GM12878 (cell line): ENCODE data around the gene TUBA4B. TPM values are rescaled to one million over a fixed set of nuclear protein-coding genes. Genes with fewer than 3 reads are reported as not detected.
"Not testable (repeated sequence)": the region's sequence is repeated elsewhere in the genome, so short reads cannot be mapped to it uniquely, and the experiment has no call there.

ENCODE experiments used
- ATAC-seq: fragments of 200-7000 bp; cut with Tn5 transposase; 3 replicates; pipeline ENCODE4 v1.9.1; 2020; ENCODE audit warnings: mild to moderate bottlenecking, moderate library complexity
- BruUV-seq: library from RNA; stranded (reverse); fragments of 400-500 nt; replicated peaks from 2 replicates; lab custom pipeline; 2021; lab: Mats Ljungman, UMichigan
- CTCF ChIA-PET: fragments of 300-600 bp; sonication (Branson Sonifier 250); formaldehyde crosslinking; extraction: SDS; loops from one replicate; lab custom pipeline; 2021; ENCODE audit warnings: inconsistent platforms; lab: Yijun Ruan, JAX
- POLR2A ChIA-PET: fragments of 350-600 bp; formaldehyde crosslinking; extraction: SDS; loops from one replicate; lab custom pipeline; 2021; ENCODE audit warnings: inconsistent platforms; lab: Charles Lee
- RAD21 ChIA-PET: fragments of 300-600 bp; sonication (Branson Sonifier 250); formaldehyde crosslinking; loops from one replicate; lab custom pipeline; 2023; ENCODE audit warnings: antibody characterized with exemption; ENCODE audit not compliant: unreplicated experiment; lab: Charles Lee
- SMC1A ChIA-PET: fragments of 300-600 bp; sonication (Branson Sonifier 250); formaldehyde crosslinking; loops from one replicate; lab custom pipeline; 2023; ENCODE audit not compliant: unreplicated experiment, uncharacterized antibody; lab: Charles Lee
- DNase-seq: peaks from one replicate; pipeline ENCODE4 v3.0.0-alpha.2; 2011; ENCODE audit warnings: low read depth, low spot score
- FAIRE-seq: peaks from 3 replicates; lab custom pipeline; 2011; peaks lifted over from hg19 to GRCh38; lab: Jason Lieb, UNC
- H2AFZ ChIP-seq: 2 replicates; pipeline ENCODE4 v1.6.0; 2011; ENCODE audit warnings: low read depth, low read length, control low read depth; ENCODE audit not compliant: control insufficient read depth
- H3K27ac ChIP-seq: 2 replicates; pipeline ENCODE4 v1.5.1; 2011; ENCODE audit warnings: control low read depth; ENCODE audit not compliant: control insufficient read depth, insufficient read depth
- H3K27me3 ChIP-seq, 2 experiments: replicated peaks in 1 of 2; 2 replicates each; pipeline versions ENCODE4 v1.6.0 to v1.6.1; 2011; ENCODE audit warnings: low read length in 1 of 2; ENCODE audit not compliant: control insufficient read depth in 2 of 2, insufficient read depth in 2 of 2
- H3K36me3 ChIP-seq, 2 experiments: 2 replicates each; pipeline ENCODE4 v1.5.1; 2011; ENCODE audit warnings: low read length in 1 of 2; ENCODE audit not compliant: control insufficient read depth in 2 of 2, insufficient read depth in 2 of 2
- H3K4me1 ChIP-seq: 2 replicates; pipeline ENCODE4 v1.6.1; 2011; ENCODE audit warnings: mild to moderate bottlenecking, low read length, moderate library complexity, mixed read lengths; ENCODE audit not compliant: control insufficient read depth, insufficient read depth
- H3K4me2 ChIP-seq: 2 replicates; pipeline ENCODE4 v1.6.0; 2011; ENCODE audit warnings: control low read depth; ENCODE audit not compliant: control insufficient read depth, insufficient read depth
- H3K4me3 ChIP-seq: fragments of 200-600 bp; sonication (generic); 2 replicates; pipeline ENCODE4 v1.5.1; 2016
- H3K79me2 ChIP-seq: 2 replicates; pipeline ENCODE4 v1.6.0; 2011; ENCODE audit warnings: low read length; ENCODE audit not compliant: control insufficient read depth, insufficient read depth
- H3K9ac ChIP-seq: 2 replicates; pipeline ENCODE4 v1.8.0; 2011; ENCODE audit warnings: low read length, control low read depth, mixed read lengths; ENCODE audit not compliant: control insufficient read depth, insufficient read depth
- H3K9me3 ChIP-seq: replicated peaks from 3 replicates; pipeline ENCODE4 v1.5.1; 2011; ENCODE audit warnings: mild to moderate bottlenecking, low read length; ENCODE audit not compliant: control insufficient read depth, insufficient read depth
- H4K20me1 ChIP-seq: 2 replicates; pipeline ENCODE4 v1.6.0; 2011; ENCODE audit not compliant: control insufficient read depth, insufficient read depth
- CREB1 ChIP-seq: IDR thresholded peaks from 2 replicates; pipeline ENCODE4 v1.6.1; 2012; ENCODE audit warnings: low read depth, mild to moderate bottlenecking, inconsistent platforms
- ESRRA ChIP-seq: IDR thresholded peaks from 2 replicates; pipeline ENCODE4 v1.6.1; 2012; ENCODE audit warnings: mild to moderate bottlenecking, low read length, improper control_type of control experiment
- PML ChIP-seq: IDR thresholded peaks from 2 replicates; pipeline ENCODE4 v1.6.1; 2012; ENCODE audit warnings: low read length, inconsistent platforms
- SIX5 ChIP-seq: IDR thresholded peaks from 2 replicates; pipeline ENCODE4 v1.6.1; 2011; ENCODE audit warnings: mild to moderate bottlenecking, low read depth, low read length, moderate library complexity; ENCODE audit not compliant: severe bottlenecking
- SPI1 ChIP-seq: IDR thresholded peaks from 2 replicates; pipeline ENCODE4 v1.6.1; 2011; ENCODE audit warnings: low read depth, mild to moderate bottlenecking, low read length, moderate library complexity, borderline replicate concordance; ENCODE audit not compliant: insufficient read depth
- STAT1 ChIP-seq: fragments of 450-650 bp; conservative IDR thresholded peaks from 2 replicates; pipeline ENCODE4 v1.6.1; 2014; ENCODE audit warnings: antibody characterized with exemption, mild to moderate bottlenecking
- ZZZ3 ChIP-seq: IDR thresholded peaks from 2 replicates; pipeline ENCODE4 v1.6.1; 2011; ENCODE audit warnings: low read depth; ENCODE audit not compliant: control insufficient read depth, insufficient read length
- WGBS: methylation state at CpG from one replicate; pipeline ENCODE4 v1.1.6; 2016; ENCODE audit warnings: low lambda C conversion rate; ENCODE audit not compliant: insufficient replicate concordance, insufficient coverage; ENCODE audit errors: missing lambda C conversion rate; 5-methylcytosine and 5-hydroxymethylcytosine counted together
- in situ Hi-C: fragments of 300-500 bp; cut with MboI; formaldehyde crosslinking; loops from 9 replicates; pipeline ENCODE4 v1.14.3; 2018; ENCODE audit warnings: mixed read lengths
- intact Hi-C: fragments of 100-400 bp; cut with micrococcal nuclease; formaldehyde crosslinking; loops from one replicate; pipeline ENCODE4 v1.14.2; 2022; ENCODE audit not compliant: unreplicated experiment
- polyA plus RNA-seq, 11 experiments: library from polyadenylated mRNA; depleted of rRNA in 4 of 11; unstranded in 6 of 11; stranded (reverse) in 5 of 11; fragments of >200 nt; fragmentation: Nextera tagmentation in 4 of 11; fragmentation: Illumina TruSeq in 1 of 11; extraction: Ambion mirVana in 4 of 11; extraction: Trizol in 1 of 11; gene quantifications; 1 replicate in 1 of 11; 2 replicates in 10 of 11; pipeline versions ENCODE4 v1.2.1 to v1.2.3, GENCODE V29; 2011 to 2016; ENCODE audit warnings: inconsistent platforms in 2 of 11, missing spikeins in 2 of 11, low read depth in 1 of 11
- total RNA-seq, 4 experiments: library from RNA; depleted of rRNA in 3 of 4; stranded (reverse); fragments of >200 nt in 3 of 4; fragmentation: Illumina TruSeq in 1 of 4; extraction: Trizol in 1 of 4; gene quantifications; 2 replicates each; pipeline versions ENCODE4 v1.2.1 to v1.2.3, GENCODE V29; 2013 to 2021

Gene TUBA4B
- total and polyA plus RNA-seq, 10 of the 15 experiments (the other 5 are each of a cell fraction or from before 2014, with no cell fraction given), result 0.07 TPM; not detected in 9

- TF ChIP-seq PML (no peak), SPI1 (0 out of 2 replicates have a peak, but pooled peaks have one; percentile 5), SIX5 (no peak), STAT1 (no peak), ZZZ3 (no peak), ESRRA (peak; percentile 79), CREB1 (peak; percentile 37; the same call in 1 of the 2 replicates)
- TF ChIP-seq, all 136 proteins: peak for 9
Observed at GRCh38 chr2:219254590-219255201, 1.7 kb downstream of the TUBA4B start (continued).

GRCh38 chr2:219258942-219259341 is 5.9 kb downstream of the TUBA4B start:
- CTCF ChIA-PET, result interaction anchor here (0.9 to 1.4 kb wide), 4 partner anchors 18 to 36 kb away, joined by 3 to 5 read pairs (median 4); no protein-coding TSS in a partner anchor
- H3K27ac ChIP-seq, DNase-seq, H3K27me3 ChIP-seq, H3K79me2 ChIP-seq, H3K9ac ChIP-seq, SMC1A ChIA-PET, H3K4me2 ChIP-seq, H3K4me3 ChIP-seq, in situ Hi-C loops, H3K36me3 ChIP-seq, ATAC-seq, intact Hi-C loops, FAIRE-seq, H4K20me1 ChIP-seq, H3K9me3 ChIP-seq, H3K4me1 ChIP-seq, BruUV-seq, H2AFZ ChIP-seq: not testable (repeated sequence)
- POLR2A ChIA-PET, result interaction anchor here (0.5 to 0.8 kb wide), 3 partner anchors 10 to 603 kb away, joined by 3 to 8 read pairs (median 5); partner anchors contain the start of genes GLB1L and STK16
- WGBS, result 81% methylated on average over 10 of the region's 10 CpGs
- RAD21 ChIA-PET, result interaction anchor here (1.0 kb wide), 1 partner anchor 36 kb away, joined by 4 read pairs; no protein-coding TSS in a partner anchor
